Transverse colon (tissue), 3 donors: ENCODE measurements around the gene ABCG2.

Experiments used
- EP300 ChIP-seq: sonication (generic); formaldehyde crosslinking; IDR thresholded peaks from one replicate; pipeline ENCODE4 v1.6.1; 2017; ENCODE audit warnings: antibody characterized with exemption, low read depth
- POLR2A ChIP-seq: fragments of 450-650 bp; IDR thresholded peaks from one replicate; pipeline ENCODE4 v1.6.1; 2016; ENCODE audit warnings: antibody characterized with exemption, mild to moderate bottlenecking, moderate library complexity
- TF ChIP-seq, protein P1 (sequence below), 5 experiments: fragments of 200-600 bp in 3 of 5; fragments of 450-650 bp in 2 of 5; sonication (generic) in 3 of 5; IDR thresholded peaks; 1 replicate in 2 of 5; 2 replicates in 3 of 5; pipeline ENCODE4 v1.5.1; 2016 to 2017; ENCODE audit warnings: antibody characterized with exemption in 5 of 5, inconsistent platforms in 3 of 5, mild to moderate bottlenecking in 2 of 5, moderate library complexity in 1 of 5

DNA sequence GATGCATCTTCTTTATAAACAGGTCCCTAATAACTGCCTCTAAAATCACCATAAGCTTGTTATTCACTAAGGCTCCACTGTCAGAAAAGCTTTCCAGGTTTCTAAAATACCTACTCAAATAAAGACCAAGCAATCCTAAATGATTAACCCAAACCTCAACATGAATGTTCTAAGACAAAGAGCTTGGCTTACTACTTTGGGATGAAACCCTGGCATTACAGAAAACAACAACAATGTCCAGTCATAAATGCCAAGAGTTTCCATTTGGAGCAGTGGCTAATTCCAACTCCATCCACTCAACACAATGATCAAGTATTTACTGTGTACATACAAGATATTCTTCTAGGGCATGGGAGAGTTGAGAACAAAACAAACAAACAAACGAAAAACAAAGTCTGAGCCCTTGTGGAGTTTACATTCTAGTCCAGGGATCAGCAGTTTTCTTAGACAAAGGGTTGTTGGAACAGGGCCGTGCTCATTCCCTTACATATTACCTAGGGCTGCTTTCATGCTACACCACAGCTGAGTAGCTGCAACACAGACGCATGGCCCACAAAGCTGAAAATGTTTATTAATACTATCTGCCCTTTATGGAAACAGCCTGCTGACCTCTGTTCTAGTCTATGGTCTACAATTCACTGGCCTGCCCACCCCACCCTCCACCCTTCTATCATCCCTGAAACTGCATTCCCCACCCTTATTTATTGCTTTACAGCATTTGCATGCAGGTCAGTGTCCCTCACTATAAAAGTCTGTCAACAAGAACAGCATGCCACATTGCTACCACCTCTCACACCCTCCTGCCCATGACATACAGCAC is 23.7 kb downstream of the ABCG2 start:
- TF ChIP-seq, protein P1, sequence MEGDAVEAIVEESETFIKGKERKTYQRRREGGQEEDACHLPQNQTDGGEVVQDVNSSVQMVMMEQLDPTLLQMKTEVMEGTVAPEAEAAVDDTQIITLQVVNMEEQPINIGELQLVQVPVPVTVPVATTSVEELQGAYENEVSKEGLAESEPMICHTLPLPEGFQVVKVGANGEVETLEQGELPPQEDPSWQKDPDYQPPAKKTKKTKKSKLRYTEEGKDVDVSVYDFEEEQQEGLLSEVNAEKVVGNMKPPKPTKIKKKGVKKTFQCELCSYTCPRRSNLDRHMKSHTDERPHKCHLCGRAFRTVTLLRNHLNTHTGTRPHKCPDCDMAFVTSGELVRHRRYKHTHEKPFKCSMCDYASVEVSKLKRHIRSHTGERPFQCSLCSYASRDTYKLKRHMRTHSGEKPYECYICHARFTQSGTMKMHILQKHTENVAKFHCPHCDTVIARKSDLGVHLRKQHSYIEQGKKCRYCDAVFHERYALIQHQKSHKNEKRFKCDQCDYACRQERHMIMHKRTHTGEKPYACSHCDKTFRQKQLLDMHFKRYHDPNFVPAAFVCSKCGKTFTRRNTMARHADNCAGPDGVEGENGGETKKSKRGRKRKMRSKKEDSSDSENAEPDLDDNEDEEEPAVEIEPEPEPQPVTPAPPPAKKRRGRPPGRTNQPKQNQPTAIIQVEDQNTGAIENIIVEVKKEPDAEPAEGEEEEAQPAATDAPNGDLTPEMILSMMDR (IDR thresholded peaks at IDR 0.05), result no peak
- TF ChIP-seq EP300 (peak; percentile 56), POLR2A (no peak)
